Hematopoietic multipotent progenitor cell (in vitro differentiated cells): ENCODE measurements around the gene SV2B. TPM values are rescaled to one million over a fixed set of nuclear protein-coding genes. Genes with fewer than 3 reads are reported as not detected.
"Not testable (repeated sequence)": the region's sequence is repeated elsewhere in the genome, so short reads cannot be mapped to it uniquely, and the experiment has no call there.

Experiments used
- DNase-seq, 3 donors: peaks; one replicate each; pipeline ENCODE4 v3.0.0-alpha.2; 2011 to 2015; ENCODE audit warnings: low read depth in 2 of 3, low spot score in 2 of 3
- total RNA-seq: library from RNA; depleted of rRNA; stranded (reverse); fragments of >200 nt; gene quantifications from one replicate; pipeline ENCODE4 v1.2.3, GENCODE V29; 2012

SV2B gene
- total RNA-seq, 1 donor = 0.27 TPM

DNA sequence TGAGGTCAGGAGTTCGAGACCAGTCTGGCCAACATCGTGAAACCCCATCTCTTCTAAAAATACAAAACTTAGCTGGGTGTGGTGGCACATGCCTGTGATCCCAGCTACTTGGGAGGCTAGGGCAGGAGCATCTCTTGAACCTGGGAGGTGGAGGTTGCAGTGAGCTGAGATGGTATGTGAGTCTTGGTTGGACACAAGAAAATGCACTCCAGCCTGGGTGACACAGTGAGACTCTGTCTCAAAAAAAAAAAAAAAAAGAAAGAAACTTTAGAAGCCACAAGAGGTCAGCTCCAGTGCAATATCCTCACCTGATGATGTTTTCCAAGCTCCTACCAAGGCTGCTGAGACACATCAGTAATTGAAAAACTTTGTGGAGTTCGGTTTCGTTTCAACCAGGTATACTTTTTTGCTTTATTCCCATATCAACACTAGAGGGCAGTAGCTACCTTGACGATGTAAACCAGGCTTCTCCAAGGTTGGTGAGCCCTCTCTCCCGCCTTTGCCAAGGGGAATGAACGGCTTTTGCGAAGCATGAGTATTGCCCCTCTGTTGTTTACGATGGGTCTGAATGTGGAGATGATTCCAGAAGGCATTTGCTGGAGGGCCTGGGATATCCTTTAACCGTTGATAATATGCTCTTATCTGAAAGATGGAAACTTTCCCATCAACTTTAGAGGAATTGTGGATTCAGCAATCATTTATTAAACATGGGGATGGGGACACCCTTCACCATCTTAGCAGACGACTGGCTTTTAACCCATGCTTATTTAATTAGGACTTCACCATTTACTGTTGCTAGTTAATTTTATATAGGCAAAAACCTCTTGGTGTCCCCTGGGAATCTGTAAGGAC is 202.8 kb downstream of the SV2B start:
- peak; percentile 41 to 77 (median 52) for DNase-seq

DNA sequence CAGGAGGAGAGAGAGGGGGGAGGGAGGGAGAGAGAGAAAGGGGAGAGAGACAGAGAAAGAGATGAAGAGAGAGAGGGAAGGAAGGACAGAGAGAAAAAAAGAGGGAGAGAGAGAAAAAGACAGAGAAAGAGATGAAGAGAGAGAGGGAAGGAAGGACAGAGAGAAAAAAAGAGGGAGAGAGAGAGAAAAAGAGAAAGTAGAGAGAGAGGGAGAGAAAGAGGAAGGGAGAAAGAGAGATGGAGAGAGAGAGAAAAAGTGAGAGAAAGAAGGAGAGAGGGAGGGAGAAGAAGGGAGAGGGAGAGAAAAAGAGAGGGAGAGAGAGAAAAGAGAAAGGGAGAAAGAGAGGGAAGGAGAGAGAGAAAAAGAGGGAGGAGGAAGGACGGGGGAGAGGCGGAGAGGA is 204.2 kb downstream of the SV2B start:
- DNase-seq = no peak

- no peak for DNase-seq
Observed at GRCh38 chr15:91304786-91305185, 204.7 kb downstream of the SV2B start.

- no peak for DNase-seq
Observed at GRCh38 chr15:91306144-91306543, 206.1 kb downstream of the SV2B start.

- DNase-seq = no peak
Observed at GRCh38 chr15:91307601-91308000, 207.5 kb downstream of the SV2B start.

DNA sequence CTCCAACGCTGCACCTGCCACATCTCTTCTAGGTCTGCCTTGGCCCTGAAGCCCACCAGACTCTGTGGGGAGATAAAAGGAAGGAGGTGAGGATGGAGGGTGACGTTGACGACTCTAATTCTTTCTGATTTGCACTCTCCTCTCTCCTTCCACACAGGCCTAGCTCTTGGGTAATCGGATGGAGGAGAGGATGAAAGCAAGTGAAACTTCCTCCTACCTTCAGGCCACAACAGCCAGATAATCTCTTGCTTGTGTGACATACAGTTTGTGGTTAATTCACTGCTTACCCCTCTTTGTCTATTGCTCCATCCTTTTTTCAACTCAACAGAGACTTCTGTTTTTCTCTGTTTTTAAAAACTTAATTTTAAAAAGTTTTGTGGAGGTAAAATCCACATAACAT is 208.1 kb downstream of the SV2B start:
- peak in 1 of 3 donors; percentile 39 for DNase-seq

GRCh38 chr15:91308855-91309254 is 208.8 kb downstream of the SV2B start:
- DNase-seq = no peak

DNA sequence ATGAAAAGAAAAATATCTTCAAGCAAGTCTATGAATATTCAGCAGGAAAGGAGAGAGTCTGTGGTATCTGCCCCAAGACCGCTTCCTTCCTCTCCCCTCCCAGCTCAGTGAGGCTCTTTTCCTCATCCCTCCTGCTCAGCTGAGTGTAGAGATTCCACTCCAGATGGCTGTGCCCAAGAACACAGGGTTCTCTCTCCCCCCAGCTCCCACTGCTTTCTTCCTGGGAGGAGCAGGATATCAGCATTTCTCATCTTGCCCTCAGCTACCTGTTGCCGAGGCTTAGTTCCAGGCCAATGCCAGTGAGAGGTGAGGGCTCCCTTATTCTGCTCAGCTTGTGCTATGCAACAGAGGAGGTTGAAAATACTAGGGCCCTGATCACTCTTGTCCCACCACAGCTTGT is 211.9 kb downstream of the SV2B start:
- DNase-seq = peak in 2 of 3 donors; percentile 51 to 70

DNA sequence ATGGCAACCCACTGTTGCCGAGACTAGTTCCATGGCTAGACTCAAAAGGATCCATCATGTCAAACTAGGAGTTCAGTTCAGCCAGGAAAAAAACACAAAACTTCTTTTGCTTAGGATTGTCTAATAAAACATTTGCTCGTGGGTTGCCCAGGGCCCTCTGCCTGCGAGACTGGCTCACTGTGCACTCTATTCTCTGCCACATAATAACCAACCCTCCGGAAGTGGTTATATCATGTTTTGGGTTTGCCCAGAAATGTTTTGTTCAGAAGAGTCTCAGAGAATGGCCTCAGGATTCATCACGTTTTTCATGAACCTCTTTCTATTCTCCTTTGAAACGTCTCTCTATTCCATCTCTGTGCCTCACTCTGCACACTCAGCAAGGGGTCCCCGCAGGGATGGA is 216.1 kb downstream of the SV2B start:
- DNase-seq = no peak

- DNase-seq = no peak
Observed at GRCh38 chr15:91318516-91318915, 218.5 kb downstream of the SV2B start.

DNA sequence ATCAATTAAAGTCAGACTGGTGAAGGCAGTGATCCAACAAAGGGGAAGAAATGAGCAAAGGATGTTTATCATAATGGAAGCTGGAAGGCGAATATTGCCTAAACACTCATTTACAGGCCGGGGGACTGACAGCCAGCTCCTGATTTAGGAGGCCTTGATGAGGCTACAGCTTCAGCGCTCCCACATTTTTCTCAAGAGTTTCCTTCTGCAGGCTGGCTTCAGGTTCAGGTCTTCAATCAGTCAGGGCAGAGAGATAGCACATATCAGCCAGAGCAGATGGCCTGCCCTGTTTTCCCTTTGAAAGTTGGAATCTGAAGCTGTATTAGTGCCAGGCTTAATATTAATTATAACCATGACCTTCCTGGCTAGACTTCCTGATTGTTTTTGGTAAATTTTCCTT is 218.9 kb downstream of the SV2B start:
- DNase-seq = no peak

GRCh38 chr15:91319371-91320059 is 219.5 kb downstream of the SV2B start:
- DNase-seq = no peak

DNA sequence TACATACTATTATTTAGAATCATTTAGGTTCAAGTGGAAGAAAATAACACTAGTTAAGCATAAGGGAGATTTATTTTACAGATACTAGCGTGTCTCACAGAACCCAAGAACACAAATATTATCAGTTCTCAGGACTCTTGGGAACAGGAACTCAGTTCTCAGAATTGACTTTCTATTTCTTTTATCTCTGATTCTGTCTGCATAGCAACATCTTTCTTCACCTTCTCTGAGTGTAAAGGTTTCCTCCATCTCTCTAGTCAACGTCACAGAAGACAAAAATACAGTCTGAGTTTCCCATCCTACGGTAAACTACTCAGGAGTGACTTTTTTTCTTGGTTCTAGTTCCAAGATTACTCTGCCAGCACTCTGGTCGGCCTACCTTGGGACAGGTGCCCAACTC is 220.0 kb downstream of the SV2B start:
- DNase-seq = no peak

DNA sequence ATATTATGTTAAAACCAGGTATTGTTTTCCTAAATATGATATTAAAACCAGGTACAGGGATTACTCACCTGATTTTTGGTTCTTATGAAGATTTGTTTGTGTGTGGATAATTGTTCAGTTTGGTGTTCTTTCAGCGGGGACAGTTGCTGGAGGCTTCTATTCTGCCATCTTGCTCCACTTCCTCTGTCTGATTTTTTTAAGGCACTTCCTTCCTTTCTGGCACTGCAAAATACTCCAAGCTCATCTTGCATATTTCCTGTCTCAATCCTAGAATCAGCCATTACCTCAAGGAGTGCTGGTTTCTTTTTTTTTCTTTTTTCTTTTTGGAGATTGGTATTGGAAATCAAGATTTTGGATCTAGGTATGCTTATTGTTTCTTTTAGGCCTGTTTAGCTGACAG is 229.9 kb downstream of the SV2B start:
- DNase-seq = no peak

DNA sequence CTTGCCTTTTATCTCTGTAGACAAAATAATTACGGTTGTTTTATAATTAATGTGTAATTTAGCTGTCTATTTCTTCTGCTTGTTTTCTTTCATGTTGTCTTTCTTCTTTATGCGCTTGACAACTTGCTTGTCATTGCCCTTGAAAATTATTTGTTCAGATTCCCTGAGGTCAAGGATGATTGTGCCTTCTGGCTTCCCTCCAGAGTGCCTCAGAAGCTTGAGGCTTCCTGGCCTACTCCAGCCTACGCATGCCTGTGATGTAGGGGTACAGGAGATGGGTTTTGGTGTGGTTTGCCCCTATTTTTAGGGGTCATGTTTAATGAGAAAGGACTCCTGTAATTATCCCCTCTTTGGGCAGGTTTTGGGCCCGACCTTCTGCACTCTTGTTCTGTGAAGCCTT is 231.5 kb downstream of the SV2B start:
- no peak for DNase-seq

DNA sequence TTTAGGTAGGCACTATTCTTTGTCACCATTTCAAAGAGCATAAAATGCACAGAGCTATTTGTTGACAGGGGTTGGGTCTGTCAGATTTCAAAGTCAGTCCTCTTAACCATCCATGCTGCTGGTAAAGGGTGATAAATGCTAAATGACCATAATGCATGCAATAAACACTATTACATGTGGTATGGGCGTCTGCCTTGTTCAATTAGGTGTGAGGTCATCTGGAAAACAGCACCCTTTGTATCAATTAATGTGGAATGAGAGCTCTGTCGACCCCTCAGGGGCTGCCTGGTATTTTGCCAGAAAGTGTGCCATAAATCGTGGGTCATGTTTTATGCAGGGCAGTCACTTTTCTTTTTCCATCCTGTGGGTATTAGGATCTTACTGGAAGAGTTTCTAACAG is 235.6 kb downstream of the SV2B start:
- no peak for DNase-seq

DNA sequence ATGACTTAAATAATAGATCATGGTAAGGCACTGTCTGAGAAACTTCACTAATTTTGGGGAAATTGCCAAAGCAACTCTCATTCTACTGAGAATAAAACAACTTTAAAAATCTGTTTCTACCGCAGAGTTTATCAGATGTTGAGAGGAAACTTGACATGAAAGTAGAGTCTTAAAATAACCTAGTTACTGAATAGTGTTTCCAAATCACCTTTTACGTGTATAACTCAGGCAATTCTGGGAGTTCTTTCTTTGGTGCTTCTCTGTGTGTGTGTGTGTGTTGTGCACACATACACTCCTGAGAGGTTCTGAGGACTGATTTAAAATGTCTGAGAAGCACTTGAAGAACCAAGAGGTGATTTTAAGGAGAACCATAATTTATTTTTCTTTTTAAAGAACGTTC is 236.6 kb downstream of the SV2B start:
- no peak for DNase-seq

GRCh38 chr15:91338766-91339165 is 238.7 kb downstream of the SV2B start:
- DNase-seq = peak in 2 of 3 donors; percentile 29 to 65

DNA sequence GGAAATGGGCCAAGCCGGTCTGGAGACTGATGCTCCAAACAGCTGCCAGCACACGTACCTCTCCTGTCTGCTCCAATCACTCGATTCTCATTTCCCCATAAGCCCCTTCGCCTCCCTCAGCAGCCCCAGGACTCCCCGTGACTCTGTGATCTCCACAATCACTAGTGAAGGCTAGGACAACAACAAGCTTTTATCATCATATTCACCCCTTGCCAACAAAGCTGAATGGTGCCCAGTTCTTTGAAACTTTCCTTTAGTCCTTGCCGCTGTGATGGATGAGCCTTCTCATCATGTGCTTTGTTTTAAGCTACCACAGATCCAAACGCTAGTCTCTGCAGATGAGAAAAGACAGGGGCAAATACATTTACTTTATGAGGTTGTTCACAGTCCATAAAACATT is 242.0 kb downstream of the SV2B start:
- DNase-seq = no peak

DNA sequence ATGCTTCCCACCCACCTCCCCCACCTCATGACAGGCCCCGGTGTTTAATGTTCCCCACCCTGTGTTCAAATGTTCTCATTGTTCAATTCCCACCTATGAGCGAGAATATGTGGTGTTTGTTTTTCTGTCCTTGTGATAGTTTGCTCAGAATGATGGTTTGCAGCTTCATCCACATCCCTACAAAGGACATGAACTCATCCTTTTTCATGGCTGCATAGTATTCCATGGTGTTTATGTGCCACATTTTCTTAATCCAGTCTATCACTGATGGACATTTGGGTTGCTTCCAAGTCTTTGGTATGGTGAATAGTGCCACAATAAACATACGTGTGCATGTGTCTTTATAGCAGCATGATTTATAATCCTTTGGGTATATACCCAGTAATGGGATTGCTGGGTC is 244.9 kb downstream of the SV2B start:
- not testable (repeated sequence) for DNase-seq

DNA sequence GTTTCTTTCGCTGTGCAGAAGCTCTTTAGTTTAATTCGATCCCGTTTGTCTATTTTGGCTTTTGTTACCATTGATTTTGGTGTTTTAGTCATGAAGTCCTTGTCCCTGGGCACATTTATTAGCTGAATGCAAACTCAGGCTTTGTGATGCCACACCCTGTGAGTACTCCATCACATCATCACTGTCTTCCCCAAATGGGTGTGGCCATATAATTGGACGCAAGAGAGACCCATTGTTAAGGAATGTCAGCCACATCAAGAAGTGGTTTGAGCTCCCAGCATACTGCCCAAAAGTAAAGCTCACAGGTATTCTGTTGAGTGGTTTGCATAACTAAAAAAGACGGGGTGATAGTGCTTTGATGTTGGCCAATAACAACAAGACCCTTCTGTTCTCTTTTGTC is 245.7 kb downstream of the SV2B start:
- no peak for DNase-seq

GRCh38 chr15:91346259-91346658 is 246.2 kb downstream of the SV2B start:
- no peak for DNase-seq
